ENCODE data around the gene TTL.
"Not testable (repeated sequence)": the region's sequence is repeated elsewhere in the genome, so short reads cannot be mapped to it uniquely, and the experiment has no call there.

The TTL gene

GRCh38 chr2:112481528-112482233 is at the start of gene TTL:
TTL (plus strand) TSS chr2:112482156; CDS start chr2:112482345, 189 bp downstream.
- DNase-seq = peak; percentile 83 to 84

GRCh38 chr2:112432390-112432734 is 49.6 kb upstream of the TTL start:
- not testable (repeated sequence) for DNase-seq

GRCh38 chr2:112432735-112433479 is 49.0 kb upstream of the TTL start:
- DNase-seq = peak in 1 of 2 donors; percentile 52

- peak; percentile 86 to 89 for DNase-seq
These were observed 48.5 kb upstream of the TTL start, which contains the start of gene RGPD8 for GRCh38 chr2:112433480-112433879. RGPD8 (minus strand) TSS chr2:112433645; CDS start chr2:112433453, 192 bp downstream.

- no peak for DNase-seq
These were observed 47.8 kb upstream of the TTL start for GRCh38 chr2:112433932-112434730.

- DNase-seq = not testable (repeated sequence)
These were observed 46.9 kb upstream of the TTL start for GRCh38 chr2:112434890-112435715.

- DNase-seq = not testable (repeated sequence)
These were observed 46.1 kb upstream of the TTL start for GRCh38 chr2:112435716-112436431.

GRCh38 chr2:112436993-112437392 is 45.0 kb upstream of the TTL start:
- not testable (repeated sequence) for DNase-seq

GRCh38 chr2:112437405-112437831 is 44.5 kb upstream of the TTL start:
- not testable (repeated sequence) for DNase-seq

GRCh38 chr2:112438603-112439261 is 43.2 kb upstream of the TTL start:
- DNase-seq = not testable (repeated sequence)

- DNase-seq = not testable (repeated sequence)
These were observed 37.7 kb upstream of the TTL start for GRCh38 chr2:112444256-112444655.

- DNase-seq = no peak
These were observed 32.1 kb upstream of the TTL start for GRCh38 chr2:112449854-112450253.

GRCh38 chr2:112451317-112451716 is 30.6 kb upstream of the TTL start:
- no peak for DNase-seq

- no peak for DNase-seq
These were observed 27.4 kb upstream of the TTL start for GRCh38 chr2:112454586-112454985.

GRCh38 chr2:112459372-112459771 is 22.6 kb upstream of the TTL start:
- DNase-seq = no peak

- DNase-seq = no peak
These were observed 19.8 kb upstream of the TTL start for GRCh38 chr2:112462178-112462577.

GRCh38 chr2:112463256-112463655 is 18.7 kb upstream of the TTL start:
- DNase-seq = no peak

GRCh38 chr2:112465382-112465781 is 16.6 kb upstream of the TTL start:
- DNase-seq = no peak

- DNase-seq = no peak
These were observed 9.3 kb upstream of the TTL start for GRCh38 chr2:112472547-112473263.

- no peak for DNase-seq
These were observed 7.0 kb upstream of the TTL start for GRCh38 chr2:112474844-112475486.
